SU-DHL-6 (cell line): Measurements from ENCODE around the gene PPM1L.
"Not testable (repeated sequence)": the region's sequence is repeated elsewhere in the genome, so short reads cannot be mapped to it uniquely, and the experiment has no call there.

ENCODE experiments used
- H2AFZ ChIP-seq: fragments of 200-600 bp; sonication (generic); 2 replicates; pipeline ENCODE4 v1.6.1; 2014; ENCODE audit warnings: low read depth, mild to moderate bottlenecking, moderate library complexity, mixed read lengths, antibody characterized with exemption, low read length; ENCODE audit not compliant: severe bottlenecking
- H3F3A ChIP-seq: fragments of 200-600 bp; shearing (Covaris generic); 2 replicates; pipeline ENCODE4 v1.6.0; 2016; ENCODE audit warnings: antibody characterized with exemption, mild to moderate bottlenecking; ENCODE audit not compliant: insufficient read depth
- H3K27ac ChIP-seq: fragments of 200-600 bp; sonication (generic); 2 replicates; pipeline ENCODE4 v1.5.1; 2016; ENCODE audit warnings: low read depth, mild to moderate bottlenecking, low read length, moderate library complexity, mixed read lengths
- H3K27me3 ChIP-seq: fragments of 200-600 bp; sonication (generic), shearing (Covaris generic); 2 replicates; pipeline ENCODE4 v1.6.0; 2014; ENCODE audit warnings: mild to moderate bottlenecking, low read length
- H3K36me3 ChIP-seq: fragments of 200-600 bp; sonication (generic); 2 replicates; pipeline ENCODE4 v1.6.1; 2014; ENCODE audit warnings: mild to moderate bottlenecking, low read length, mixed read lengths
- H3K4me2 ChIP-seq: fragments of 300-600, 200-600 bp; shearing (Covaris generic), sonication (generic); 2 replicates; pipeline ENCODE4 v1.6.0; 2014; ENCODE audit warnings: low read length, low read depth, mild to moderate bottlenecking; ENCODE audit not compliant: poor library complexity, severe bottlenecking
- H3K4me3 ChIP-seq: fragments of 200-600 bp; sonication (generic); 2 replicates; pipeline ENCODE4 v1.5.1; 2014; ENCODE audit warnings: antibody characterized with exemption, low read length, mild to moderate bottlenecking, mixed read lengths; ENCODE audit not compliant: insufficient read depth, poor library complexity, severe bottlenecking
- H3K79me2 ChIP-seq: fragments of 200-600 bp; sonication (generic); 2 replicates; pipeline ENCODE4 v1.6.1; 2014; ENCODE audit warnings: mild to moderate bottlenecking, low read length, moderate library complexity; ENCODE audit not compliant: insufficient read depth
- H3K9ac ChIP-seq: fragments of 200-600 bp; sonication (generic); 2 replicates; pipeline ENCODE4 v1.7.0; 2014; ENCODE audit warnings: mild to moderate bottlenecking, low read length
- H3K9me2 ChIP-seq: fragments of 200-600 bp; sonication (generic); replicated peaks from 2 replicates; pipeline ENCODE4 v1.6.1; 2014; ENCODE audit warnings: low read length; ENCODE audit not compliant: insufficient read depth
- H3K9me3 ChIP-seq: fragments of 200-600 bp; sonication (generic); 2 replicates; pipeline ENCODE4 v1.6.1; 2014; ENCODE audit warnings: low read length, mixed read lengths; ENCODE audit not compliant: insufficient read depth
- H4K20me1 ChIP-seq: fragments of 200-600 bp; sonication (generic); 2 replicates; pipeline ENCODE4 v1.6.1; 2014; ENCODE audit warnings: low read depth, mild to moderate bottlenecking, antibody characterized with exemption, low read length, moderate library complexity, mixed read lengths
- CTCF ChIP-seq: fragments of 200-600 bp; sonication (generic); IDR thresholded peaks from one replicate; pipeline ENCODE4 v1.5.1; 2017; ENCODE audit warnings: antibody characterized with exemption, mild to moderate bottlenecking, low read length, moderate library complexity; ENCODE audit not compliant: insufficient read depth, poor library complexity, severe bottlenecking
- EZH2phosphoT487 ChIP-seq: fragments of 200-600 bp; sonication (generic), shearing (Covaris generic); conservative IDR thresholded peaks from 2 replicates; pipeline ENCODE4 v1.6.1; 2018; ENCODE audit warnings: mild to moderate bottlenecking, antibody characterized with exemption, low read length, moderate library complexity, mixed read lengths

The PPM1L gene

GRCh38 chr3:160755776-160756304 lies at the start of gene PPM1L:
TSS of gene PPM1L (plus strand) at chr3:160756231.
- H4K20me1 ChIP-seq: no peaks in the 10 kb centered on the region; the same call in 1 of the 2 replicates
- H3K79me2 ChIP-seq: 0 out of 2 replicates have a peak, but pooled peaks cover 5% of the 10 kb centered on the region
- H2AFZ ChIP-seq: peak within 1 kb of the TSS; percentile 99
- H3K27ac ChIP-seq: peak within 1 kb of the TSS; percentile 87
- no peaks in the 10 kb centered on the region for H3F3A ChIP-seq
- H3K4me2 ChIP-seq: peak within 1 kb of the TSS; percentile 67
- H3K9me2 ChIP-seq: no peaks in the 10 kb centered on the region
- no peaks in the 10 kb centered on the region for H3K27me3 ChIP-seq
- peak within 1 kb of the TSS; percentile 98 for H3K4me3 ChIP-seq
- TF ChIP-seq EZH2phosphoT487: no peak
- TF ChIP-seq CTCF: no peak
- no peaks in the 10 kb centered on the region for H3K36me3 ChIP-seq
- H3K9me3 ChIP-seq: no peaks in the 10 kb centered on the region
- peak within 1 kb of the TSS; percentile 85 for H3K9ac ChIP-seq

GRCh38 chr3:160707187-160707794 lies 48.7 kb upstream of the PPM1L start:
- H3K27ac ChIP-seq: no peak overlapping the region
- no peak overlapping the region for H3K4me3 ChIP-seq
- no peak overlapping the region for H3K9ac ChIP-seq
- TF ChIP-seq CTCF (peak; percentile 44), EZH2phosphoT487 (no peak)
- no peaks in the 10 kb centered on the region for H4K20me1 ChIP-seq
- no peaks in the 10 kb centered on the region for H3K27me3 ChIP-seq
- no peak overlapping the region for H2AFZ ChIP-seq
- H3K79me2 ChIP-seq: no peaks in the 10 kb centered on the region
- H3K9me2 ChIP-seq: no peaks in the 10 kb centered on the region
- H3K36me3 ChIP-seq: no peaks in the 10 kb centered on the region
- no peak overlapping the region for H3K4me2 ChIP-seq
- no peaks in the 10 kb centered on the region for H3F3A ChIP-seq
- no peaks in the 10 kb centered on the region for H3K9me3 ChIP-seq

GRCh38 chr3:160709477-160710182 lies 46.4 kb upstream of the PPM1L start:
- Histone ChIP-seq H3K36me3 (no peaks in the 10 kb centered on the region), H3K4me3 (no peak overlapping the region), H3F3A (no peaks in the 10 kb centered on the region), H2AFZ (no peak overlapping the region), H3K9me3 (no peaks in the 10 kb centered on the region), H3K27ac (no peak overlapping the region), H3K9ac (no peak overlapping the region), H3K27me3 (no peaks in the 10 kb centered on the region), H3K9me2 (no peaks in the 10 kb centered on the region), H3K4me2 (no peak overlapping the region), H3K79me2 (no peaks in the 10 kb centered on the region), H4K20me1 (no peaks in the 10 kb centered on the region)
- TF ChIP-seq CTCF (no peak), EZH2phosphoT487 (no peak)

- H4K20me1 ChIP-seq, H2AFZ ChIP-seq, H3K79me2 ChIP-seq, H3F3A ChIP-seq, H3K36me3 ChIP-seq, H3K27ac ChIP-seq, H3K4me3 ChIP-seq, H3K9me2 ChIP-seq, H3K9me3 ChIP-seq, H3K4me2 ChIP-seq, H3K9ac ChIP-seq, H3K27me3 ChIP-seq: not testable (repeated sequence)
These were observed 42.9 kb upstream of the PPM1L start for GRCh38 chr3:160713144-160713543.
